Inferior parietal cortex (tissue), 1 donor: ENCODE measurements around the gene SHMT2.

Experiments used
- DNase-seq: peaks from one replicate; pipeline ENCODE4 v3.0.0-alpha.2; 2016; ENCODE audit errors: extremely low spot score

Gene SHMT2

GRCh38 chr12:57213763-57214397 is 15.6 kb upstream of the SHMT2 start:
- no peak for DNase-seq

GRCh38 chr12:57214398-57214781 is 15.1 kb upstream of the SHMT2 start:
- peak; percentile 55 for DNase-seq

- DNase-seq: no peak
Measured at GRCh38 chr12:57215065-57215464, 14.4 kb upstream of the SHMT2 start.

GRCh38 chr12:57215668-57216013 is 13.9 kb upstream of the SHMT2 start:
- DNase-seq: no peak

- DNase-seq: no peak
Measured at GRCh38 chr12:57216014-57216911, 13.2 kb upstream of the SHMT2 start, which contains the start of gene NXPH4. Gene NXPH4 (plus strand): TSS chr12:57216794. CDS start chr12:57216970, 176 bp downstream.

GRCh38 chr12:57216921-57217879 is 12.3 kb upstream of the SHMT2 start:
- DNase-seq: no peak

GRCh38 chr12:57218030-57218853 is 11.3 kb upstream of the SHMT2 start:
- DNase-seq: no peak

- no peak for DNase-seq
Measured at GRCh38 chr12:57219205-57219992, 10.1 kb upstream of the SHMT2 start.

- no peak for DNase-seq
Measured at GRCh38 chr12:57219993-57220754, 9.3 kb upstream of the SHMT2 start.

- DNase-seq: no peak
Measured at GRCh38 chr12:57220770-57221168, 8.7 kb upstream of the SHMT2 start.

- no peak for DNase-seq
Measured at GRCh38 chr12:57221169-57221917, 8.2 kb upstream of the SHMT2 start.

- no peak for DNase-seq
Measured at GRCh38 chr12:57222286-57223190, 7.0 kb upstream of the SHMT2 start.

- no peak for DNase-seq
Measured at GRCh38 chr12:57223191-57224165, 6.0 kb upstream of the SHMT2 start.

GRCh38 chr12:57224278-57224972 is 5.1 kb upstream of the SHMT2 start:
- DNase-seq: no peak

- no peak for DNase-seq
Measured at GRCh38 chr12:57224973-57225679, 4.4 kb upstream of the SHMT2 start.
